ENCODE measurements around the gene SPTBN5. TPM values are rescaled to one million over a fixed set of nuclear protein-coding genes. Genes with fewer than 3 reads are reported as not detected.

Gene SPTBN5
- total and polyA plus RNA-seq, 2 experiments from 2014 or later, result 0.57 to 1.1 TPM

DNA sequence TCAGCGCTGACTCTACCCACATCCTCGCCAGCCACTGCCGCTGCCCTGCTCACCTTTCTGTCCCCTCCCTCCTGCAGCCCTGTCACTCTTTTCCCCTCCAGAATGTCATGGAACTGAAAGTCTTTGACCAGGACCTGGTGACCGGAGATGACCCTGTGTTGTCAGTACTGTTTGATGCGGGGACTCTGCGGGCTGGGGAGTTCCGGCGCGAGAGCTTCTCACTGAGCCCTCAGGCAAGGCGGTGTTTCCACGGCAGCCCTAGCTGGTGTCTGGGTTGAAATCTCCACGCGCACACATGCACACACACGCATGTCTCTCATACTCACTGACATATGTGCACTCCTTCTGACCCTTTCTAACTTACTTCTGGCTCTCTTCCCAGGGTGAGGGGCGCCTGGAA lies 53.2 kb downstream of the SPTBN5 start (continued):
- TF ChIP-seq ZNF462 (CRISPR knock-in tag; IDR thresholded peaks at IDR 0.05) (no peak), EZH2 (IDR thresholded peaks at IDR 0.05; ENCODE audit: low read depth, unreplicated experiment) (no peak), POLR2AphosphoS5 (IDR thresholded peaks at IDR 0.05; ENCODE audit: low read depth) (no peak), STAT1 (IDR thresholded peaks at IDR 0.05; ENCODE audit: unreplicated experiment) (no peak), CREB1 (CRISPR knock-in tag; IDR thresholded peaks at IDR 0.05; ENCODE audit: low read depth) (no peak), ETS1 (IDR thresholded peaks at IDR 0.05) (no peak), ZNF331 (CRISPR knock-in tag; IDR thresholded peaks at IDR 0.05; ENCODE audit: low read depth) (no peak), ZNF114 (CRISPR knock-in tag; IDR thresholded peaks at IDR 0.05) (no peak)
- TF ChIP-seq, protein P1, sequence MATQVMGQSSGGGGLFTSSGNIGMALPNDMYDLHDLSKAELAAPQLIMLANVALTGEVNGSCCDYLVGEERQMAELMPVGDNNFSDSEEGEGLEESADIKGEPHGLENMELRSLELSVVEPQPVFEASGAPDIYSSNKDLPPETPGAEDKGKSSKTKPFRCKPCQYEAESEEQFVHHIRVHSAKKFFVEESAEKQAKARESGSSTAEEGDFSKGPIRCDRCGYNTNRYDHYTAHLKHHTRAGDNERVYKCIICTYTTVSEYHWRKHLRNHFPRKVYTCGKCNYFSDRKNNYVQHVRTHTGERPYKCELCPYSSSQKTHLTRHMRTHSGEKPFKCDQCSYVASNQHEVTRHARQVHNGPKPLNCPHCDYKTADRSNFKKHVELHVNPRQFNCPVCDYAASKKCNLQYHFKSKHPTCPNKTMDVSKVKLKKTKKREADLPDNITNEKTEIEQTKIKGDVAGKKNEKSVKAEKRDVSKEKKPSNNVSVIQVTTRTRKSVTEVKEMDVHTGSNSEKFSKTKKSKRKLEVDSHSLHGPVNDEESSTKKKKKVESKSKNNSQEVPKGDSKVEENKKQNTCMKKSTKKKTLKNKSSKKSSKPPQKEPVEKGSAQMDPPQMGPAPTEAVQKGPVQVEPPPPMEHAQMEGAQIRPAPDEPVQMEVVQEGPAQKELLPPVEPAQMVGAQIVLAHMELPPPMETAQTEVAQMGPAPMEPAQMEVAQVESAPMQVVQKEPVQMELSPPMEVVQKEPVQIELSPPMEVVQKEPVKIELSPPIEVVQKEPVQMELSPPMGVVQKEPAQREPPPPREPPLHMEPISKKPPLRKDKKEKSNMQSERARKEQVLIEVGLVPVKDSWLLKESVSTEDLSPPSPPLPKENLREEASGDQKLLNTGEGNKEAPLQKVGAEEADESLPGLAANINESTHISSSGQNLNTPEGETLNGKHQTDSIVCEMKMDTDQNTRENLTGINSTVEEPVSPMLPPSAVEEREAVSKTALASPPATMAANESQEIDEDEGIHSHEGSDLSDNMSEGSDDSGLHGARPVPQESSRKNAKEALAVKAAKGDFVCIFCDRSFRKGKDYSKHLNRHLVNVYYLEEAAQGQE (IDR thresholded peaks at IDR 0.05; ENCODE audit: unreplicated experiment), result no peak
